Stimulated activated naive B cell treated with anti-CD40 and anti-IgM and Interleukin-4, amounts not matched to agents 10 μg/mL and 1 μg/mL and 100 μg/mL, for 72 hours (primary cell): ENCODE measurements around the gene ADAMTS12.

ENCODE experiments used
- ATAC-seq, 2 donors: fragments of 150-1000 bp; cut with Tn5 transposase; replicated peaks; 2 replicates each; pipeline ENCODE4 v1.10.0; 2021; ENCODE audit warnings: moderate library complexity in 1 of 2
- DNase-seq: peaks from one replicate; pipeline ENCODE4 v3.0.0; 2021
- H3K27ac Mint-ChIP-seq: one replicate; pipeline ENCODE4 v1.8.0; 2022; ENCODE audit warnings: mild to moderate bottlenecking, mixed read lengths
- H3K27me3 Mint-ChIP-seq, 2 donors: one replicate each; pipeline ENCODE4 v1.8.0; 2022; ENCODE audit warnings: mixed read lengths in 2 of 2
- H3K36me3 Mint-ChIP-seq, 2 donors: one replicate each; pipeline ENCODE4 v1.8.0; 2022; ENCODE audit warnings: mixed read lengths in 2 of 2, mild to moderate bottlenecking in 1 of 2
- H3K4me1 Mint-ChIP-seq, 2 donors: one replicate each; pipeline ENCODE4 v1.8.0; 2022; ENCODE audit warnings: mixed read lengths in 2 of 2, mild to moderate bottlenecking in 1 of 2
- H3K4me3 Mint-ChIP-seq, 2 donors: one replicate each; pipeline ENCODE4 v1.8.0; 2022; ENCODE audit warnings: mild to moderate bottlenecking in 2 of 2, mixed read lengths in 2 of 2, moderate library complexity in 1 of 2
- H3K9me3 Mint-ChIP-seq, 2 donors: one replicate each; pipeline ENCODE4 v1.8.0; 2022; ENCODE audit warnings: mixed read lengths in 2 of 2, mild to moderate bottlenecking in 1 of 2

Gene ADAMTS12, protein sequence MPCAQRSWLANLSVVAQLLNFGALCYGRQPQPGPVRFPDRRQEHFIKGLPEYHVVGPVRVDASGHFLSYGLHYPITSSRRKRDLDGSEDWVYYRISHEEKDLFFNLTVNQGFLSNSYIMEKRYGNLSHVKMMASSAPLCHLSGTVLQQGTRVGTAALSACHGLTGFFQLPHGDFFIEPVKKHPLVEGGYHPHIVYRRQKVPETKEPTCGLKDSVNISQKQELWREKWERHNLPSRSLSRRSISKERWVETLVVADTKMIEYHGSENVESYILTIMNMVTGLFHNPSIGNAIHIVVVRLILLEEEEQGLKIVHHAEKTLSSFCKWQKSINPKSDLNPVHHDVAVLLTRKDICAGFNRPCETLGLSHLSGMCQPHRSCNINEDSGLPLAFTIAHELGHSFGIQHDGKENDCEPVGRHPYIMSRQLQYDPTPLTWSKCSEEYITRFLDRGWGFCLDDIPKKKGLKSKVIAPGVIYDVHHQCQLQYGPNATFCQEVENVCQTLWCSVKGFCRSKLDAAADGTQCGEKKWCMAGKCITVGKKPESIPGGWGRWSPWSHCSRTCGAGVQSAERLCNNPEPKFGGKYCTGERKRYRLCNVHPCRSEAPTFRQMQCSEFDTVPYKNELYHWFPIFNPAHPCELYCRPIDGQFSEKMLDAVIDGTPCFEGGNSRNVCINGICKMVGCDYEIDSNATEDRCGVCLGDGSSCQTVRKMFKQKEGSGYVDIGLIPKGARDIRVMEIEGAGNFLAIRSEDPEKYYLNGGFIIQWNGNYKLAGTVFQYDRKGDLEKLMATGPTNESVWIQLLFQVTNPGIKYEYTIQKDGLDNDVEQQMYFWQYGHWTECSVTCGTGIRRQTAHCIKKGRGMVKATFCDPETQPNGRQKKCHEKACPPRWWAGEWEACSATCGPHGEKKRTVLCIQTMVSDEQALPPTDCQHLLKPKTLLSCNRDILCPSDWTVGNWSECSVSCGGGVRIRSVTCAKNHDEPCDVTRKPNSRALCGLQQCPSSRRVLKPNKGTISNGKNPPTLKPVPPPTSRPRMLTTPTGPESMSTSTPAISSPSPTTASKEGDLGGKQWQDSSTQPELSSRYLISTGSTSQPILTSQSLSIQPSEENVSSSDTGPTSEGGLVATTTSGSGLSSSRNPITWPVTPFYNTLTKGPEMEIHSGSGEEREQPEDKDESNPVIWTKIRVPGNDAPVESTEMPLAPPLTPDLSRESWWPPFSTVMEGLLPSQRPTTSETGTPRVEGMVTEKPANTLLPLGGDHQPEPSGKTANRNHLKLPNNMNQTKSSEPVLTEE (N-terminal part only)

DNA sequence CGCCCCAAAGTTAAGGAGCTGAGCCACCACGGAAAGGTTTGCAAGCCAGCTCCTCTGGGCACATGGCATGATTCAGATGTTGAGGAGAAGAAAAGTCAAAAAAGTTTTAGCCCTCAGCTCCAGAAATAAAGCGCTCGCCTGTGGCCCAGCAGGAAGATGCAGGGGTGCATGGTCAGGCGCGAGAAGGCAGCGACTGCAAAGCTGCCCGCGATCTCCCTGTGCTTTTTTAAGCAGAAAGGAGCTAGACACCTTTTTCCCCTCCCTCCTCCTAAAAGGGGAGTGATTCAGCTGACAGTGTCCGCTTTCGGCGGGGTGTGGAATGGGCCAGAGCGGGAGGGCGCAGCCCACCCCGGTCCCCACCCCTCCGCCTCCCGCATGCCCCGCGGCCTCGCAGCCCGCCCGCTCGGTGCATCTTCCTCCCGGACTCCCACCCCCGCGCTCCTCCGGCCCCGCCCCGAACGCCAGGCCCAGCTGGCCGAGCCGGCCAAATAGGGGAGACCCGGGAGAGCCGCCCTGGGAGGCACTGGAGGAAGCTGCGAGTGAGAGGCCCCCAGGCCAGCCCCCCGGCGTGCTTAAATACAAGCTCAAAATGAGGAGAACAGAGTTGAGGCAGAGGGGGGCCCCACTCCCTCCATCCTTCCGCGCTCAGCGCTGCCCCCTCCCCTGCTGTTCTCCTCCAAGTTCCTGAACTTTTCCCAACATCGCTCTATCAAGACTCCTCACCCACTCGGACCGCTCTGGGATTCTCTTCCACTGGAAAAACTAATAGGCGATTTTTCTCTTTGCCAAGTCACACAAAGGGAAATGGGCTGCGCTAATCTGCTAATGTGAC is at the start of gene ADAMTS12:
ADAMTS12 (minus strand) TSS at position 203 of the 832 bp plus-strand sequence; CDS start at position 69, 134 bp downstream.
- Mint-ChIP-seq H3K4me1 (peaks cover 0 to 6% of the 10 kb centered on the region in 2 donors), H3K27ac (no peak within 1 kb of the TSS), H3K9me3 (peaks cover 0 to 1% of the 10 kb centered on the region in 2 donors), H3K36me3 (no peaks in the 10 kb centered on the region), H3K4me3 (peak within 1 kb of the TSS in 1 of 2 donors; percentile 8), H3K27me3 (peaks cover 52 to 64% of the 10 kb centered on the region in 2 donors)
- ATAC-seq (no peak), DNase-seq (no peak)

DNA sequence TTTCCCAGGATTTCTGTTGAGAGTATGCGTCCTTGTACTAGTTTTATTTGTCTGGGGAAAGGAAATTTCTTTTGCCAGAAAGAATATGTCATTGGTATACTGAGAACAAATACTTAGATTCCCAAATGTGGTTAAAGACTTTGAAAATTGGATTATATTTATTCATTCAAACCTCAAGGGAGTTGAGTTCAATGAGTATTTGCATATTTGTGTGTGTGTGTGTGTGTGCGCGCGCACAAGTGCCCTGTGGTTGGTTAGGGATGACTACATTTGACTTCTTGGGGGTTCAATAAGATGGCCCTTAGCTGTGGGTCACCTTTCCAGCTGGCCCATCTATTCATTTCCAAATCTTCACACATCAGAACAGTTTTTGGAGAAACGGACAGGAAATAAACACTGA is 49.3 kb upstream of the ADAMTS12 start:
- Mint-ChIP-seq H3K27me3 (peaks cover 55 to 58% of the 10 kb centered on the region in 2 donors), H3K36me3 (no peaks in the 10 kb centered on the region), H3K9me3 (no peaks in the 10 kb centered on the region), H3K4me3 (no peak overlapping the region), H3K4me1 (peaks cover 1 to 3% of the 10 kb centered on the region in 2 donors), H3K27ac (no peak overlapping the region)
- DNase-seq (no peak), ATAC-seq (no peak)

GRCh38 chr5:33939556-33940262 is 47.9 kb upstream of the ADAMTS12 start:
- Mint-ChIP-seq H3K4me1 (peaks cover 4 to 5% of the 10 kb centered on the region in 2 donors), H3K27ac (no peak overlapping the region), H3K4me3 (no peak overlapping the region), H3K27me3 (peaks cover 63 to 72% of the 10 kb centered on the region in 2 donors), H3K36me3 (no peaks in the 10 kb centered on the region), H3K9me3 (no peaks in the 10 kb centered on the region)
- DNase-seq: no peak
- no peak for ATAC-seq

DNA sequence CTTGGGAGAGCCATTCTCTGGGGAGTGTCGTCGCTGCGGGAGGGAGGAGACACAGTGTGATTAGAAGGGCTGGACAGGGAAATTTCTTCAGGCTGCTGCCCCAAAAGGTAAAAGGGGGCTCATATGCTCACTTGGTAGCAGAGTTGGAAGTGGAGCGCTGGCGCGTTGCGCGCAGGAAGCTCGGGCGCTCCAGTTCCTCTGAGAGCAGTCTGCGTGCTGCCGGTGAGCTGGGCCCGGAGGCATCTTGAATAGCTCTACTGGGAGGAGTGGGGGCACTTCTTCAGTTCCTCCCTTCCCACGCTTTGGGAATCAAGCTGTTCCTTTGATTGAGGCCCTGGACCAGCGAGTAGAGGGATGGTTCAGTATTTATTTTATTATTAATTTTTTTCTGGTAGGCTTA is 47.1 kb upstream of the ADAMTS12 start:
- no peak for ATAC-seq

GRCh38 chr5:33938507-33938796 is 46.7 kb upstream of the ADAMTS12 start:
- Mint-ChIP-seq H3K27ac (no peak overlapping the region), H3K36me3 (no peaks in the 10 kb centered on the region), H3K27me3 (peaks cover 62 to 76% of the 10 kb centered on the region in 2 donors), H3K4me3 (no peak overlapping the region), H3K4me1 (peaks cover 9 to 17% of the 10 kb centered on the region in 2 donors), H3K9me3 (no peaks in the 10 kb centered on the region)
- ATAC-seq: no peak
- DNase-seq: no peak

More for the DNA sequence above, 47.1 kb upstream of the ADAMTS12 start:
- Mint-ChIP-seq H3K27ac (no peak overlapping the region), H3K4me3 (no peak overlapping the region), H3K27me3 (peaks cover 63 to 76% of the 10 kb centered on the region in 2 donors), H3K4me1 (peaks cover 6 to 14% of the 10 kb centered on the region in 2 donors), H3K36me3 (no peaks in the 10 kb centered on the region), H3K9me3 (no peaks in the 10 kb centered on the region)
- DNase-seq: no peak

DNA sequence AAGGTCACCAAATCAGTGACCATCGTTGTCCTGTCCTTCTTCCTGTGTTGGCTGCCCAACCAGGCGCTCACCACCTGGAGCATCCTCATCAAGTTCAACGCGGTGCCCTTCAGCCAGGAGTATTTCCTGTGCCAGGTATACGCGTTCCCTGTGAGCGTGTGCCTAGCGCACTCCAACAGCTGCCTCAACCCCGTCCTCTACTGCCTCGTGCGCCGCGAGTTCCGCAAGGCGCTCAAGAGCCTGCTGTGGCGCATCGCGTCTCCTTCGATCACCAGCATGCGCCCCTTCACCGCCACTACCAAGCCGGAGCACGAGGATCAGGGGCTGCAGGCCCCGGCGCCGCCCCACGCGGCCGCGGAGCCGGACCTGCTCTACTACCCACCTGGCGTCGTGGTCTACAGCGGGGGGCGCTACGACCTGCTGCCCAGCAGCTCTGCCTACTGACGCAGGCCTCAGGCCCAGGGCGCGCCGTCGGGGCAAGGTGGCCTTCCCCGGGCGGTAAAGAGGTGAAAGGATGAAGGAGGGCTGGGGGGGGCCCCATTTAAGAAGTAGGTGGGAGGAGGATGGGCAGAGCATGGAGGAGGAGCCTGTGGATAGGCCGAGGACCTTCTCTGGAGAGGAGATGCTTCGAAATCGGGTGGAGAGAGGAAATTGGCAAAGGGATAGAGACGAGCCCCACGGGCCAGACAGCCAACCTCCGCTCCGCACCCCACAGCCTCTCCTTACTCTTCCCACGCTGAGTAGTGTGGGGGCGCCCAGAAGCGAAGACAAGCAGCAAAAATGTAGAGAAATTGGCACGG is 46.1 kb upstream of the ADAMTS12 start:
- ATAC-seq: no peak
- no peak overlapping the region for H3K4me3 Mint-ChIP-seq

DNA sequence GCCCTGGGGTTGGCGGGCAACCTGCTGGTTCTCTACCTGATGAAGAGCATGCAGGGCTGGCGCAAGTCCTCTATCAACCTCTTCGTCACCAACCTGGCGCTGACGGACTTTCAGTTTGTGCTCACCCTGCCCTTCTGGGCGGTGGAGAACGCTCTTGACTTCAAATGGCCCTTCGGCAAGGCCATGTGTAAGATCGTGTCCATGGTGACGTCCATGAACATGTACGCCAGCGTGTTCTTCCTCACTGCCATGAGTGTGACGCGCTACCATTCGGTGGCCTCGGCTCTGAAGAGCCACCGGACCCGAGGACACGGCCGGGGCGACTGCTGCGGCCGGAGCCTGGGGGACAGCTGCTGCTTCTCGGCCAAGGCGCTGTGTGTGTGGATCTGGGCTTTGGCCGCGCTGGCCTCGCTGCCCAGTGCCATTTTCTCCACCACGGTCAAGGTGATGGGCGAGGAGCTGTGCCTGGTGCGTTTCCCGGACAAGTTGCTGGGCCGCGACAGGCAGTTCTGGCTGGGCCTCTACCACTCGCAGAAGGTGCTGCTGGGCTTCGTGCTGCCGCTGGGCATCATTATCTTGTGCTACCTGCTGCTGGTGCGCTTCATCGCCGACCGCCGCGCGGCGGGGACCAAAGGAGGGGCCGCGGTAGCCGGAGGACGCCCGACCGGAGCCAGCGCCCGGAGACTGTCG is 45.4 kb upstream of the ADAMTS12 start:
- H3K4me1 Mint-ChIP-seq: peaks cover 9 to 17% of the 10 kb centered on the region in 2 donors
- no peak for DNase-seq
- no peak overlapping the region for H3K27ac Mint-ChIP-seq
- H3K4me3 Mint-ChIP-seq: no peak overlapping the region
- peaks cover 57 to 72% of the 10 kb centered on the region in 2 donors for H3K27me3 Mint-ChIP-seq
- no peaks in the 10 kb centered on the region for H3K36me3 Mint-ChIP-seq
- no peaks in the 10 kb centered on the region for H3K9me3 Mint-ChIP-seq
- ATAC-seq: no peak

More for the DNA sequence above, 46.1 kb upstream of the ADAMTS12 start:
- DNase-seq: no peak
- Mint-ChIP-seq H3K36me3 (no peaks in the 10 kb centered on the region), H3K4me1 (peaks cover 9 to 17% of the 10 kb centered on the region in 2 donors), H3K27me3 (peaks cover 59 to 76% of the 10 kb centered on the region in 2 donors), H3K27ac (no peak overlapping the region), H3K9me3 (no peaks in the 10 kb centered on the region)

GRCh38 chr5:33936381-33937016 is 44.7 kb upstream of the ADAMTS12 start, which contains the start of gene RXFP3:
Gene RXFP3 (plus strand): TSS chr5:33936386. CDS start chr5:33936741, 355 bp downstream.
- Mint-ChIP-seq H3K27me3 (peaks cover 57 to 72% of the 10 kb centered on the region in 2 donors), H3K27ac (no peak within 1 kb of the TSS), H3K4me1 (peaks cover 9 to 17% of the 10 kb centered on the region in 2 donors), H3K9me3 (no peaks in the 10 kb centered on the region), H3K4me3 (peak within 1 kb of the TSS in 1 of 2 donors; percentile 29), H3K36me3 (no peaks in the 10 kb centered on the region)
- no peak for ATAC-seq
- DNase-seq: no peak

- Mint-ChIP-seq H3K4me3 (peak overlapping the region in 1 of 2 donors; percentile 29), H3K4me1 (peaks cover 9 to 17% of the 10 kb centered on the region in 2 donors), H3K27ac (no peak overlapping the region), H3K9me3 (no peaks in the 10 kb centered on the region), H3K36me3 (no peaks in the 10 kb centered on the region), H3K27me3 (peaks cover 58 to 72% of the 10 kb centered on the region in 2 donors)
- ATAC-seq: peak in 1 of 2 donors; percentile 34
- DNase-seq: no peak
Observed at GRCh38 chr5:33936004-33936380, 44.2 kb upstream of the ADAMTS12 start.

DNA sequence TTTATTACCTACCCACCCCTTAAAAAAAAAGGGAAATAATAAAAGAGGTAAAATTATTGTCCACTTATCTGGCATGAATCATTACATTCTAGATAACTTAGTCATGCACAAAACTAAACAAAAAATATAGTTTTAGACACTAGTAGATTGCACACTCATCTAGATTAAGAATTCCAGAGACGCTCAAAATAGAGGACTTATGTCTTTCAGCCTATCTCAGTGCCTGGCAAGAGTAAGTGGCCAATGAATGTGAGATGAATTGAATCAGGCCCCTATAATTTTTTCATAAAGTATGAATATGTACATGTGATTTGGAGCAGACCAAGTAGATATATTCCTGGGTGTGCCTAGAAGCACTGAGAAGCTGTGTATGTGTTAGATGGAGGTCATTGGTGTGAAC is 42.4 kb upstream of the ADAMTS12 start:
- Mint-ChIP-seq H3K4me3 (no peak overlapping the region), H3K4me1 (peaks cover 9 to 17% of the 10 kb centered on the region in 2 donors), H3K27ac (peak overlapping the region; percentile 43), H3K27me3 (peaks cover 50 to 66% of the 10 kb centered on the region in 2 donors), H3K9me3 (no peaks in the 10 kb centered on the region), H3K36me3 (no peaks in the 10 kb centered on the region)
- peak; percentile 21 to 28 for ATAC-seq
- no peak for DNase-seq

- DNase-seq: no peak
- Mint-ChIP-seq H3K4me1 (peaks cover 9 to 17% of the 10 kb centered on the region in 2 donors), H3K27me3 (peaks cover 46 to 62% of the 10 kb centered on the region in 2 donors), H3K27ac (no peak overlapping the region), H3K36me3 (no peaks in the 10 kb centered on the region), H3K4me3 (no peak overlapping the region), H3K9me3 (no peaks in the 10 kb centered on the region)
- peak; percentile 86 to 88 for ATAC-seq
Observed at GRCh38 chr5:33933723-33934169, 42.0 kb upstream of the ADAMTS12 start.
